Hepatocyte (in vitro differentiated cells): ENCODE results near the gene WNT6. TPM values are rescaled to one million over a fixed set of nuclear protein-coding genes. Genes with fewer than 3 reads are reported as not detected.

Experiments
- DNase-seq: peaks from one replicate; pipeline ENCODE4 v3.0.0-alpha.2; 2016; ENCODE audit warnings: low spot score
- H2AFZ ChIP-seq: fragments of 200-600 bp; sonication (generic); 2 replicates; pipeline ENCODE4 v1.6.0; 2016; ENCODE audit warnings: antibody characterized with exemption, mild to moderate bottlenecking
- H3K27ac ChIP-seq: fragments of 200-600 bp; sonication (generic); 2 replicates; pipeline ENCODE4 v1.5.1; 2016; ENCODE audit warnings: mild to moderate bottlenecking
- H3K27me3 ChIP-seq: fragments of 200-600 bp; sonication (generic); 2 replicates; pipeline ENCODE4 v1.6.1; 2016
- H3K36me3 ChIP-seq: fragments of 200-600 bp; sonication (generic); replicated peaks from 2 replicates; pipeline ENCODE4 v1.5.1; 2016; ENCODE audit warnings: low read depth; ENCODE audit not compliant: insufficient read depth
- H3K4me1 ChIP-seq: fragments of 200-600 bp; sonication (generic); 2 replicates; pipeline ENCODE4 v1.5.1; 2016; ENCODE audit warnings: mild to moderate bottlenecking, moderate library complexity; ENCODE audit not compliant: insufficient read depth
- H3K4me2 ChIP-seq: fragments of 200-600 bp; sonication (generic); 2 replicates; pipeline ENCODE4 v1.6.0; 2016
- H3K4me3 ChIP-seq: fragments of 200-600 bp; sonication (generic); 2 replicates; pipeline ENCODE4 v1.5.1; 2016; ENCODE audit warnings: mild to moderate bottlenecking
- H3K79me2 ChIP-seq: fragments of 200-600 bp; sonication (generic); 2 replicates; pipeline ENCODE4 v1.6.0; 2017; ENCODE audit warnings: mild to moderate bottlenecking
- H3K9me2 ChIP-seq: fragments of 200-600 bp; sonication (generic); replicated peaks from 2 replicates; pipeline ENCODE4 v1.6.0; 2017; ENCODE audit warnings: mild to moderate bottlenecking; ENCODE audit not compliant: insufficient read depth
- H3K9me3 ChIP-seq: fragments of 200-600 bp; sonication (generic); 2 replicates; pipeline ENCODE4 v1.5.1; 2016; ENCODE audit warnings: low read depth, mild to moderate bottlenecking
- H4K20me1 ChIP-seq: fragments of 200-600 bp; sonication (generic); 2 replicates; pipeline ENCODE4 v1.6.0; 2016; ENCODE audit warnings: mild to moderate bottlenecking; ENCODE audit not compliant: insufficient read depth, poor library complexity, severe bottlenecking
- CTCF ChIP-seq: fragments of 200-600 bp; sonication (generic); IDR thresholded peaks from 2 replicates; pipeline ENCODE4 v1.5.1; 2016; ENCODE audit warnings: antibody characterized with exemption, mild to moderate bottlenecking; ENCODE audit not compliant: poor library complexity
- EZH2 ChIP-seq: fragments of 200-600 bp; sonication (generic); IDR thresholded peaks from 2 replicates; pipeline ENCODE4 v1.6.1; 2016; ENCODE audit warnings: antibody characterized with exemption, mild to moderate bottlenecking, borderline replicate concordance
- EZH2phosphoT487 ChIP-seq: fragments of 200-600 bp; sonication (generic); IDR thresholded peaks from one replicate; pipeline ENCODE4 v1.6.1; 2018; ENCODE audit warnings: antibody characterized with exemption, mild to moderate bottlenecking, low read depth, moderate library complexity; ENCODE audit not compliant: unreplicated experiment, severe bottlenecking
- WGBS: methylation state at CpG from one replicate; pipeline ENCODE4 v1.1.6; 2016; ENCODE audit warnings: low lambda C conversion rate; ENCODE audit errors: missing lambda C conversion rate; 5-methylcytosine and 5-hydroxymethylcytosine counted together
- polyA plus RNA-seq: library from polyadenylated mRNA; unstranded; fragments of >200 nt; fragmentation: Nextera tagmentation; extraction: Ambion mirVana; gene quantifications from 2 replicates; pipeline ENCODE4 v1.2.1, GENCODE V29; 2016
- total RNA-seq: library from RNA; depleted of rRNA; stranded (reverse); fragments of >200 nt; gene quantifications from 2 replicates; pipeline ENCODE4 v1.2.3, GENCODE V29; 2014

The WNT6 gene
- total and polyA plus RNA-seq, 2 experiments from 2014 or later = 7.1 to 22.8 TPM

DNA sequence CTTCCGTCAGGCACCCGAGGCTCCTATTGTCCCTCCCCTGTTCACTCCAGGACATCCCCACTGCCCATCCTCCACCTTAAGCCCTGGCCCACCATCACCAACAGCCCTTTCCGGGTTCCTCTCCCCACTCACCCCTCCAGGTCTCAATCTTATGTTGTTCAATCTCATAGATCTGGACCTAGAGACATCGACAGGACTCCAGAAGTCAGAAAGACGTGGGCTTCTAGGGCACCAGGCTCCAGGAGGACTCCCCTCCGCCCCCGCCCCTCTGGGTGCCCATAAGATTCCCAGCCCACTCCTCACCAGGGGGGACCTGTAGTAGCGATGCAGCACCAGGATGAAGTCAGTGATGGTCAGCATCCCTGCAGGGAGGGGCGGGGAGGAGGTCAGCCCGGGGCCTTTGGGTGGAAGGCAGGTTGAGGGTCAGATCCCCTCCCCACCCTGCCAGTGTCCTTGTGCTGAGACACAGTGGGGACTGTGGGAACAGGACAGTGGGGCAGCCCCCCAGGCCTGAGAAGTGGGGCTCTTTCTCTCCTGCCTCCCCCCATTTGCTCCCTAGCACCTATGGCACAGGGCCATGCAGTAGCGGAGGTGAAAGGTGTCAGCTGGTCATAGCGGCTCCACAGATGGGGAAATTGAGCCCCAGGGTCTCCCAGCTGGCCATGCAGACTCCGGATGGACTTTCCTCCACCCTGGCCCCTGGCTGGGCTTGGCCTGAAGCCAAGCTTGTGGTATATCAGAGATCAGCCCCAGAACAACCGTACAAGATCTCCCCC lies 31.7 kb upstream of the WNT6 start:
- no peak for DNase-seq
- Histone ChIP-seq H3K27me3 (no peaks in the 10 kb centered on the region), H3K4me1 (no peaks in the 10 kb centered on the region), H3K9me2 (no peaks in the 10 kb centered on the region), H3K4me2 (no peak overlapping the region), H3K36me3 (no peaks in the 10 kb centered on the region), H3K79me2 (no peaks in the 10 kb centered on the region), H4K20me1 (no peaks in the 10 kb centered on the region), H3K9me3 (no peaks in the 10 kb centered on the region), H2AFZ (no peak overlapping the region), H3K4me3 (no peak overlapping the region), H3K27ac (no peak overlapping the region)
- TF ChIP-seq CTCF (no peak), EZH2 (no peak), EZH2phosphoT487 (no peak)
- 78% methylated on average over 11 of the region's 14 CpGs for WGBS

DNA sequence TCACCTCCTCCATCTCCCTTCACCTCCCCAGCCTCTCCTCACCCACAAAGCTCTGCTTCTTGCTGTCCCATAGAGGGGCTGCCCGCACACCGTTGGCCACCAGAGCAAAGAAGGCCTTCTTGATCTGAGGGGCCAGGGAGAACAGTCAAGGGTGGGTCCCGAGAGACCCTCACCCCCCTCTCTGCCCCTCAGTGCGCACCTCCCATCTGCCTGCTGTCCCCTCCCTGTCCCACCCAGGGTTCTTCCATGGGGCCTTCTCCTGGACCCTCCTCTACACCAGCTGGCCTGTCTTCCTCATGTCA lies 31.2 kb upstream of the WNT6 start:
- Histone ChIP-seq H3K79me2 (no peaks in the 10 kb centered on the region), H4K20me1 (no peaks in the 10 kb centered on the region), H3K9me3 (no peaks in the 10 kb centered on the region), H2AFZ (no peak overlapping the region), H3K4me2 (no peak overlapping the region), H3K4me1 (no peaks in the 10 kb centered on the region), H3K27me3 (no peaks in the 10 kb centered on the region), H3K4me3 (no peak overlapping the region), H3K36me3 (no peaks in the 10 kb centered on the region), H3K9me2 (no peaks in the 10 kb centered on the region), H3K27ac (no peak overlapping the region)
- no peak for DNase-seq
- no peak for TF ChIP-seq EZH2
- no peak for TF ChIP-seq CTCF
- TF ChIP-seq EZH2phosphoT487 = no peak
- 100% methylated on average over 4 of the region's 4 CpGs for WGBS

GRCh38 chr2:218829868-218830451 lies 29.6 kb upstream of the WNT6 start:
- H4K20me1 ChIP-seq = no peaks in the 10 kb centered on the region
- no peak overlapping the region for H3K27ac ChIP-seq
- H3K4me2 ChIP-seq = no peak overlapping the region
- WGBS = 87% methylated on average over 17 of the region's 17 CpGs
- H3K36me3 ChIP-seq = no peaks in the 10 kb centered on the region
- H2AFZ ChIP-seq = no peak overlapping the region
- H3K4me3 ChIP-seq = no peak overlapping the region
- TF ChIP-seq EZH2phosphoT487 (no peak), CTCF (no peak), EZH2 (no peak)
- no peak for DNase-seq
- peaks cover 4% of the 10 kb centered on the region for H3K27me3 ChIP-seq
- H3K4me1 ChIP-seq = no peaks in the 10 kb centered on the region
- no peaks in the 10 kb centered on the region for H3K9me2 ChIP-seq
- no peaks in the 10 kb centered on the region for H3K79me2 ChIP-seq
- H3K9me3 ChIP-seq = no peaks in the 10 kb centered on the region
